GM19468 (cell line): ENCODE measurements around the gene CERKL.

Experiments
- ATAC-seq: cut with Tn5 transposase; IDR thresholded peaks from one replicate; pipeline ENCODE4 v1.9.1; 2021; ENCODE audit warnings: mild to moderate bottlenecking, moderate library complexity, moderate number of reproducible peaks; ENCODE audit not compliant: unreplicated experiment; ENCODE audit errors: extremely low read depth

The CERKL gene

GRCh38 chr2:181528441-181528840 is 128.5 kb downstream of the CERKL start:
- no peak for ATAC-seq

GRCh38 chr2:181527058-181527457 is 129.8 kb downstream of the CERKL start:
- no peak for ATAC-seq

GRCh38 chr2:181526014-181526413 is 130.9 kb downstream of the CERKL start:
- no peak for ATAC-seq

GRCh38 chr2:181523756-181524155 is 133.1 kb downstream of the CERKL start:
- ATAC-seq: no peak

- no peak for ATAC-seq
Measured at GRCh38 chr2:181520253-181520652, 136.7 kb downstream of the CERKL start.

GRCh38 chr2:181517685-181518301 is 139.1 kb downstream of the CERKL start:
- ATAC-seq: no peak

- no peak for ATAC-seq
Measured at GRCh38 chr2:181516992-181517391, 139.9 kb downstream of the CERKL start.

GRCh38 chr2:181515719-181516118 is 141.2 kb downstream of the CERKL start:
- ATAC-seq: no peak

- ATAC-seq: no peak
Measured at GRCh38 chr2:181500201-181500600, 156.7 kb downstream of the CERKL start.

GRCh38 chr2:181499231-181499630 is 157.7 kb downstream of the CERKL start:
- no peak for ATAC-seq
